Astrocyte (in vitro differentiated cells and primary cell): Measurements from ENCODE around the gene PDK2. TPM values are rescaled to one million over a fixed set of nuclear protein-coding genes. Genes with fewer than 3 reads are reported as not detected.

ENCODE experiments used
- DNase-seq: peaks from one replicate; pipeline ENCODE4 v3.0.0-alpha.2; 2010; ENCODE audit warnings: low read depth
- FAIRE-seq: peaks from 2 replicates; lab custom pipeline; 2011; peaks lifted over from hg19 to GRCh38; lab: Jason Lieb, UNC
- H2AFZ ChIP-seq: 2 replicates; pipeline ENCODE4 v1.6.0; 2012; ENCODE audit warnings: low read depth, low read length, inconsistent platforms
- H3K27ac ChIP-seq: 2 replicates; pipeline ENCODE4 v1.5.1; 2011; ENCODE audit warnings: low read depth, low read length, inconsistent platforms
- H3K27me3 ChIP-seq: 2 replicates; pipeline ENCODE4 v1.6.0; 2011; ENCODE audit warnings: low read length, inconsistent platforms; ENCODE audit not compliant: insufficient read depth
- H3K36me3 ChIP-seq: 2 replicates; pipeline ENCODE4 v1.5.1; 2011; ENCODE audit warnings: low read length, inconsistent platforms; ENCODE audit not compliant: insufficient read depth
- H3K4me1 ChIP-seq: 2 replicates; pipeline ENCODE4 v1.5.1; 2011; ENCODE audit warnings: low read length, inconsistent platforms; ENCODE audit not compliant: insufficient read depth
- H3K4me2 ChIP-seq: 2 replicates; pipeline ENCODE4 v1.6.0; 2012; ENCODE audit warnings: low read length, inconsistent platforms
- H3K4me3 ChIP-seq: 2 replicates; pipeline ENCODE4 v1.5.1; 2011; ENCODE audit warnings: low read depth, mild to moderate bottlenecking, low read length, inconsistent platforms; ENCODE audit not compliant: insufficient read depth
- H3K79me2 ChIP-seq: 2 replicates; pipeline ENCODE4 v1.6.0; 2012; ENCODE audit warnings: mild to moderate bottlenecking, low read length, inconsistent platforms; ENCODE audit not compliant: insufficient read depth
- H3K9ac ChIP-seq: 2 replicates; pipeline ENCODE4 v1.6.0; 2012; ENCODE audit warnings: mild to moderate bottlenecking, low read length, inconsistent platforms
- H3K9me3 ChIP-seq: 2 replicates; pipeline ENCODE4 v1.5.1; 2012; ENCODE audit warnings: low read depth, mild to moderate bottlenecking, low read length, inconsistent platforms; ENCODE audit not compliant: insufficient read depth
- H4K20me1 ChIP-seq: 2 replicates; pipeline ENCODE4 v1.6.0; 2012; ENCODE audit warnings: low read length, inconsistent platforms; ENCODE audit not compliant: insufficient read depth
- H3K27ac Mint-ChIP-seq: one replicate; pipeline ENCODE4 v1.8.0; 2021; ENCODE audit warnings: mild to moderate bottlenecking, mixed read lengths; ENCODE audit not compliant: unreplicated experiment
- H3K27me3 Mint-ChIP-seq: one replicate; pipeline ENCODE4 v1.8.0; 2021; ENCODE audit warnings: low read depth, mixed read lengths; ENCODE audit not compliant: unreplicated experiment
- H3K36me3 Mint-ChIP-seq: one replicate; pipeline ENCODE4 v1.8.0; 2021; ENCODE audit warnings: low read depth, mixed read lengths; ENCODE audit not compliant: unreplicated experiment
- H3K4me1 Mint-ChIP-seq: one replicate; pipeline ENCODE4 v1.8.0; 2021; ENCODE audit warnings: low read depth, mixed read lengths; ENCODE audit not compliant: unreplicated experiment
- H3K4me3 Mint-ChIP-seq: one replicate; pipeline ENCODE4 v1.8.0; 2021; ENCODE audit warnings: mild to moderate bottlenecking, moderate library complexity, mixed read lengths; ENCODE audit not compliant: unreplicated experiment
- H3K9me3 Mint-ChIP-seq: one replicate; pipeline ENCODE4 v1.8.0; 2021; ENCODE audit warnings: mild to moderate bottlenecking, mixed read lengths; ENCODE audit not compliant: unreplicated experiment
- EZH2 ChIP-seq: IDR thresholded peaks from 2 replicates; pipeline ENCODE4 v1.6.1; 2012; ENCODE audit warnings: mild to moderate bottlenecking, low read length, inconsistent platforms; ENCODE audit not compliant: insufficient read depth
- total RNA-seq: library from RNA; stranded (reverse); gene quantifications from 2 replicates; pipeline ENCODE4 v1.2.1, GENCODE V29; 2021
- TF ChIP-seq, protein P1 (sequence below): IDR thresholded peaks from 2 replicates; pipeline ENCODE4 v1.5.1; 2011; ENCODE audit warnings: low read depth, mild to moderate bottlenecking, inconsistent platforms, low read length, moderate library complexity; ENCODE audit not compliant: insufficient read depth

Gene PDK2
- total RNA-seq, 1 donor from 2014 or later = 25.8 TPM

DNA sequence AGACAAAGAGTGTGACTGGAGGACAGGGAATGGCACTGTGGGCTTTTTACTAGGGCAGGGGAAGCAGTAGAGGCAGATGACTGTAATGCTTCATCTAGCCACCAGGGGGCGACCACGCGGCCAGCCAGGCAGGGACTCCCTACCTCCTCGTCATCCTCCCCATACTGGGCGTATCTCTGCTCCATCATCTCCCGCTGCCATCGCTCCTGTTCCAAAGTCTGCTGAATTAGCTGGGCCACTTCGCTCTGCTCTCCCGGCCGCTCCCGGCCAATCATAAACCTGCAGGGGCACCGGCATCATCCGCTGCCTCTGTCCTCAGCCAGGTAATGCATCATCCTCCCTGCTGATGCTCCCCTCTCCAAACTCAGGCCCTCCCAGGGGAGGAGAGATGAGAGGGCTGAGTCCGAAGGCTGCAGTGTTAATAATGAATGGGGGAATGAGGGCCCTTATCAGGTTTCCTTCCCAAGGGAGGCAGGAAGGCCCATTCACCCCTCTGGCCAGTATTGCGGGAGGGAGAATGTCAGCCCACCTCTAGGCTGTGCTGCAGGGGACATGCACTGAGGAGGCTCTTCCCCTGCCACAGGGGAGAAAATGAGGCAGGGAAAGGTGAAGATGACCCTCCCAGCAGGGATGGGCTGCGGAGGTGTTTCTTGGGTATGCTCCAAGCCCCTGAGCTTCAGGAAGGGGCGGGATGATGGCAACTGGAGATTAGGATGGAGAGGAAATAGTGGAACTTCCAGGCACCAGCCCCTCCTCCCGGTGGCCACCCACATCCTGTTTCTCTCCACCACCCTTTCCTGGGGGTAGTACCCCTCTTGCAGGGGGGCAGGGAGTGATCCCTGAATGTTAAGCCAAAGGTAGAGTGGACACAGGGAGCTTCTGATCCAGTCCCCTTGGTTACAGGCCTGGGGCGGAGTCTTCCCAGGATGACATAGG is 45.1 kb downstream of the PDK2 start:
- H3K27ac Mint-ChIP-seq = peak overlapping the region; percentile 53

DNA sequence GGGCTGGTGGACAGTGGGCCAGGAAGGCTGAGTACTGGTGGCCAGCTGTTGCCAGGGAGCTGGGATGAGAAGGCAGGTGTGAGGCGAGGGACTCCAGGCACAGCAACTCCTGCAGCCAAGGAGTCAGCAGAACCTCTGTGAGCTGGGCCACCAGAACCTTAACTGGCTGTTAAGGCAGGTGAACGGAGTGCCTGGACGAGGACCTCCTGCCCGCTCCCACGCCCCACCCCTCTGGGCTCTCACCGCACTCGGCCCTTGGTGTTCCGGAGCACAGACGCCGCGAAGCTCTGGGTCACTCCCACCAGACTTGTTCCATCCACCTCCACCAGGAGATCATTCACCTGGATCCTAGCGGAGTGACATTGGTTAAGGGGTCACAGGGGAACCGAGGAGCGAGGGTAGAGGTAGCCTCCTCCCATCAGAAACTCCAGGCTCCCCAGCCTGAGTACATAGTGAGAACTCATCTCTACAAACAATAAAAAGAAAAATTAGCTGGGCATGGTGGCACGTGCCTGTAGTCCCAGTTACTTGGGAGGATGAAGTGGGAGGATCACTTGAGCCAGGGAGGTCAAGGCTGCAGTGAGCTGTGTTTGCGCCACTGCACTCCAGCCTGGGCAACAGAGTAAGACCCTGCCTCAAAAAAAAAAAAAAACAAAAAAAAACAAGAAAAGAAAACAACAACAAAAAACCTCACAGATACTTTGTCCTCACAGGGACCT is 46.0 kb downstream of the PDK2 start:
- no peaks in the 10 kb centered on the region for H3K9me3 ChIP-seq
- H3K36me3 ChIP-seq = peaks cover 50% of the 10 kb centered on the region
- H3K4me3 Mint-ChIP-seq = peak overlapping the region; percentile 62
- peaks cover 65% of the 10 kb centered on the region for H3K36me3 Mint-ChIP-seq
- FAIRE-seq = no peak
- DNase-seq = no peak
- no peak overlapping the region for H3K9ac ChIP-seq
- H3K4me3 ChIP-seq = no peak overlapping the region
- no peaks in the 10 kb centered on the region for H3K27me3 Mint-ChIP-seq
- H2AFZ ChIP-seq = no peak overlapping the region
- no peaks in the 10 kb centered on the region for H3K4me1 Mint-ChIP-seq
- peaks cover 70% of the 10 kb centered on the region for H3K79me2 ChIP-seq
- no peak for TF ChIP-seq EZH2
- TF ChIP-seq, protein P1, sequence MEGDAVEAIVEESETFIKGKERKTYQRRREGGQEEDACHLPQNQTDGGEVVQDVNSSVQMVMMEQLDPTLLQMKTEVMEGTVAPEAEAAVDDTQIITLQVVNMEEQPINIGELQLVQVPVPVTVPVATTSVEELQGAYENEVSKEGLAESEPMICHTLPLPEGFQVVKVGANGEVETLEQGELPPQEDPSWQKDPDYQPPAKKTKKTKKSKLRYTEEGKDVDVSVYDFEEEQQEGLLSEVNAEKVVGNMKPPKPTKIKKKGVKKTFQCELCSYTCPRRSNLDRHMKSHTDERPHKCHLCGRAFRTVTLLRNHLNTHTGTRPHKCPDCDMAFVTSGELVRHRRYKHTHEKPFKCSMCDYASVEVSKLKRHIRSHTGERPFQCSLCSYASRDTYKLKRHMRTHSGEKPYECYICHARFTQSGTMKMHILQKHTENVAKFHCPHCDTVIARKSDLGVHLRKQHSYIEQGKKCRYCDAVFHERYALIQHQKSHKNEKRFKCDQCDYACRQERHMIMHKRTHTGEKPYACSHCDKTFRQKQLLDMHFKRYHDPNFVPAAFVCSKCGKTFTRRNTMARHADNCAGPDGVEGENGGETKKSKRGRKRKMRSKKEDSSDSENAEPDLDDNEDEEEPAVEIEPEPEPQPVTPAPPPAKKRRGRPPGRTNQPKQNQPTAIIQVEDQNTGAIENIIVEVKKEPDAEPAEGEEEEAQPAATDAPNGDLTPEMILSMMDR = no peak
- peaks cover 99% of the 10 kb centered on the region for H4K20me1 ChIP-seq
- H3K4me1 ChIP-seq = peaks cover 14% of the 10 kb centered on the region
- no peaks in the 10 kb centered on the region for H3K27me3 ChIP-seq
- no peaks in the 10 kb centered on the region for H3K9me3 Mint-ChIP-seq
- no peak overlapping the region for H3K27ac ChIP-seq
- H3K27ac Mint-ChIP-seq = no peak overlapping the region
- H3K4me2 ChIP-seq = no peak overlapping the region

More for the DNA sequence above, 45.1 kb downstream of the PDK2 start:
- Histone ChIP-seq H3K9me3 (no peaks in the 10 kb centered on the region), H3K4me1 (peaks cover 9% of the 10 kb centered on the region), H4K20me1 (peaks cover 96% of the 10 kb centered on the region), H3K4me2 (peak overlapping the region; percentile 28), H3K79me2 (peaks cover 60% of the 10 kb centered on the region), H2AFZ (no peak overlapping the region), H3K36me3 (peaks cover 51% of the 10 kb centered on the region), H3K27ac (no peak overlapping the region), H3K4me3 (no peak overlapping the region), H3K9ac (no peak overlapping the region), H3K27me3 (no peaks in the 10 kb centered on the region)
- no peaks in the 10 kb centered on the region for H3K4me1 Mint-ChIP-seq
- TF ChIP-seq, protein P1 = peak; percentile 88
- TF ChIP-seq EZH2 = no peak
- no peak for FAIRE-seq
- no peaks in the 10 kb centered on the region for H3K9me3 Mint-ChIP-seq
- peak; percentile 46 for DNase-seq
- no peak overlapping the region for H3K4me3 Mint-ChIP-seq
- no peaks in the 10 kb centered on the region for H3K27me3 Mint-ChIP-seq
- H3K36me3 Mint-ChIP-seq = peaks cover 65% of the 10 kb centered on the region
